SKM-1 treated with dmso at 0.1 percent for 144 hours (cell line): ENCODE results near the gene OR5K1.
A peak's percentile ranks its signal among the peaks of the same experiment; 100 is the strongest.

Experiments used
- DNase-seq: peaks from one replicate; lab custom pipeline; 2025; ENCODE audit not compliant: unreplicated experiment; lab: John Stamatoyannopoulos, UW

The OR5K1 gene

DNA sequence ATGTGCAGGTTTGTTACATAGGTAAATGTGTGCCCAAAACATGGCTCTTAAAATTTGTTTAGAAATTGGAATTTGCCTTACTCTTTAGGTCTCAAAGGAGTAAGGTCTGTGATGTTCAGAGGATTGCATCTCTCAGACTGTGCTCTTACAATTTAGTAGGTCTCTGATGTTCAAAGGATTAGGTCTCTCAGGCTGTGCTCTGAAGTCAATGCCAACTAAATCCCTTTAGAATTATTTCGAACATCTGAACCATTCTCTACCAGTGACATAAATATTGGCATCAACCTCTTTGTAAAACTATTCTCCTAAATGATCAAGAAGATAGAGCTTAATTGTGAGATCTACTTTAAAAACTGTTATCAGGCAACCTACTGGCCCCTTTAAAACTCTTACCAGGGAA lies at the start of gene OR5K1:
OR5K1 (plus strand) TSS at position 301 of the 400 bp plus-strand sequence. CDS start 6,376 bp downstream, outside the sequence.
- DNase-seq = no peak

DNA sequence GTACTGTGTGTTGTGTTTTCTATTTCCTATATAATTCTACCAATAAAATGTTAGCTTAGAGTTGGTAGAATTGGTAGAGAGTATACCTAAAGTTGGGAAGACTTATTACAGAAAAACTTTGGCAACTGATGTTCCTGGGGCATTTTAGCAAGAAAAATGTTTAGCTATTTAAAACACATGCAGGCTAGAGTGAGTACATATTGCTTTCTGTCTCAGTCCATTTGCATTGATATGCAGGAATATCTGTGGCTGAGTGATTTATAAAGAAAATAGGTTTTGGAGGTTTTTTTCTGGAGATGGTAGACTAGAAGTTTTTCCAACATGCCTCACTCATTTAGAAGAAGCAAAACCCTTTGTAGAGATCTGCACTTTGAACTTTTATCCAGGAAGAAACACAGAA lies 30.4 kb upstream of the OR5K1 start:
- DNase-seq = no peak

DNA sequence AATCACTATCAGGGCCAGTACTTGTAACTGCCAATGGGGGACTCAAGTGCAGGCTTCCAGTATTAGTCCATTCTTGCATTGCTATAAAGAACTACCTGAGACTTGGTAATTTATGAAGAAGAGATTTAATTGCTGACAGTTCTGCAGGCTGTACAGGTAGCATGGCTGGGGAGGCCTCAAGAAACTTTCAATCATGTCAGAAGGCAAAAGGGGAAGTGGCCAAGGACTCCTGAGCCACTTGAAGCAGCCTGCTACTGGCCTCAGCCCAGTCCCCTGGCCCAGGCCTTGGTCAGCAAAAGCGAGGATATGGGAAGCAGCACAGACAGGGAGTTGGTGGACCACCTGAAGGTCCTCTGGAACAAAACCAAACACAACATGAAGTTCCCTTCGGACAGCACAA lies 29.2 kb upstream of the OR5K1 start:
- no peak for DNase-seq

DNA sequence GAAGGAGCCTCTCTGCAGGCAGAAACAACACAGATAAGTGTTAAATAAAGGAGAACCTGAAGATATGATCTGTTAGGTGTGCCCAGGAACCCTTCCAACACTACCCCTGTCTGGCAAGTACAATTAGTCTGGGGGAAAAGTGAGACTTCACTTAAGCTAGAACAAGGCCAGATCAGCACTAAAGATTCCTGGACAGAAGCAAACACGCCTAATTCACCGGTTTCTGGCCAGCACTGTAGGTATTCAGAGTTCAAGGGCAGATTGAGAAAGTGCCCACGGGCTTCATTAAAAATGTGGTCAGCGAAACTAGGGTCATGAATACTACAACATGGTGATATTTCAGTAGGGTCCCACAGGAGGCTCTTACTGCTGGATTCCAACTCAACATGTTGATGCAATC lies 28.6 kb upstream of the OR5K1 start:
- DNase-seq = no peak

DNA sequence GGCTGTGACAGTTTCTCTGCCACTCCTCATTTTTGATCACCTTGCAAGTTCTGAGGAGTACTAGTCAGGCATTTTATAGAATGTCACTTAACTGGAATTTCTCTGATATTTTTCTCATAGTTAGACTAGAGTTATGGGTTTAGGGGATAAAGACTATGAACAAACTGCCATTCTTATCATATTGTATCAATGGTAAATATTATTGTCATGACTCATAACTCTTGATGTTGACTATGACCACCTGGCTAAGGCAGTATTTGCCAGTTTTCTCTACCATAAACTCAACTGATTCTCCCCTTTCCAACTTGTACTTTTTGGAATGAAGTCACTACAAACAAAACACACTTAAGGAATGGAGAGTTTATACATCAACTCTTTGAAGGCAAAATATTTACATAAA lies 22.7 kb upstream of the OR5K1 start:
- DNase-seq = no peak

DNA sequence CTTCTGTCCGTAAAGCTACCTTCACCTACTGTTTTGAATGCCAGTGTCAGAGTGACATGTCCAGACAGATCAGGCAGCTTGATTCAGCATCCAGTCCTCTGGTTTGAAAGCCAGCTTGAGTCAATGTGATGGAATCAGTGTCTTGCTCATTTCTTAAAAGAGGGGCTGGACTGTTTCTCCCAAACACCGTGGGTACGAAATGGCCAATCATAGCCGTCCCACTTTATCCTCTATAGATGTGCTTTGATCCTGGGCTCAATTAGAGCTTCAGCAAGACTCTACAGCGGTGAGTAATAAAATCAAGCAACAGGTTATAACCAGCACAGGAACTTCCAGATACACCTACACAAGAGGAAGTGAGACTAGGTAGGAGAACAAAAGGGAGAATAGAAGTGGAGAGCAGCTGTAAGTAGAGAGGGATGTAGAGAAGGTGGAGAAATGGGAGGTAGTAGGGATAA lies 17.0 kb upstream of the OR5K1 start:
- DNase-seq = no peak

DNA sequence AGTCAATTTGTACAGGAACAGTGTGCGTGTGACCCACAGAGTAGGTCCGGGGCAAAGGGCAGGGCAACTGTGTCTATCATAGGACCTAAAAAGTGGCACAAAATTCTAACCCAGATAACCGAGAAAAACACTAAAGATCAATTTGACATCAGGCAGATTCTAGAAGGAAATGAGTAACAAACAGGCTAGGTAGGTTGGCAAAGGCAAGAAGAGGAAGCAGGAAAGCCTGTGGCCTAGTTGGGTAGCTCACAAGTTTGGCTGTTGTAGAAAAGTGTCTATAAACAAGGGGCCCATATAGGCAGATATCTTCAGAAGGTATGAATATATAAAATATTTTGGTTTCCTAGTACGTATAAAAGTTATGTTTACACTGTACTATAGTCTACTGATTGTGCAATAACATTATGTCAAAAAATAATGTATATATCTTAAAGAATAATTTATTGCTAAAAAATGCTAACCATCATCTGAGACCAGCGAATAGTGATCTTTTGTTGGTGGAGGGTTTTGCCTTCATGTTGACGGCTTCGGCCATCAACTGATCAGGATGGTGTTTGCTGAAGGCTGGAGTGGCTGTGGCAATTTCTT lies 13.3 kb upstream of the OR5K1 start:
- no peak for DNase-seq

DNA sequence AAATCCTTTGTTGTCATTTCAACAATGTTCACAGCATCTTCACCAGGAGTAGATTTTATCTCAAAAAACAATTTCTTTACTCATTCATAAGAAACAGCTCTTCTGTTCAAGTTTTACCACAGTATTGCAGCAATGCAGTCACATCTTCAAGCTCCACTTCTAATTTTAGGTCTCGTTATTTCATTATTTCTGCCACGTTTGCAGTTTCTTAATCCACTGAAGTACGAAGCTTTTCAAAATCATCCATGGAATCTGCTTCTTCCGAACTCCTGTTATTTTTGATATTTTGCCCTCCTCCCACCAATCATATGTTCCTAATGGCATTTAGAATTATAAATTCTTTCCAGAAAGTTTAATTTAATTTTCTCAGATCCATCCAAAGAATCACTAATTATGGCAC lies 12.6 kb upstream of the OR5K1 start:
- no peak for DNase-seq

DNA sequence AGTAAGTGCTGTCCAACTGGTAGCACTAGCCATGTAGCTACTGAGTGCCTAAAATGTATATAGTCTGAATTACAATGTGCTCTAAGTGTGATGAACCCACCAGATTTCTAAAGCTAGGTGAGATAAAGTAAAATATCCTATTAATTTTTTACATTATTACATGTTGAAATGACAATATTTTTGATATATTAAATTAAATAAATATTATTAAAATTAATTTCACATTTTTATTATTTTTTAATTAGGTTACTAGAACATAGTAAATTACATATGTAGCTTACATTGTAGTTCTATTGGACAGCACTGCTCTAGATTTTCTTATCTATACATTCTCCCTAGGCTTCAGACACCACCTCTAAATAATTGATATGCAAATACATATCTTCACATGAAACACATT lies 9.2 kb upstream of the OR5K1 start:
- no peak for DNase-seq

DNA sequence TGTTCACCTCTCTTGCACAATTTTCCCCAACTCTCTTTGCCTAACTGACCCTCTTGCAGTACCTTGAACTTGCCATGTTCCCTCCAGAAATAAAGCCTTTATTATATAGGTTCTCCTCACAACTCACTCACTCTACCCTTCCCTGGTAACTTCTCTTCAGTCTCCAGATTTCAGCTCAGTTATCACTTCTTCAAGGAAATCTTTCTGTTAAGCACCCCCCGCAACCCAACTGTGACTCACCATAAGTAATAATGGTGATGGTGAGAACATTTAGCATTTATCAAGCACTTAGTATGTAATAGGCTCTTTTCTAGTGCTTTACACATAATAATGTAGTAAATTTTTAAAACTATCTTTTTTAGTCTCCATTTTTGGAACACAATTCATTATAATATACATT lies 8.1 kb upstream of the OR5K1 start:
- DNase-seq = no peak

DNA sequence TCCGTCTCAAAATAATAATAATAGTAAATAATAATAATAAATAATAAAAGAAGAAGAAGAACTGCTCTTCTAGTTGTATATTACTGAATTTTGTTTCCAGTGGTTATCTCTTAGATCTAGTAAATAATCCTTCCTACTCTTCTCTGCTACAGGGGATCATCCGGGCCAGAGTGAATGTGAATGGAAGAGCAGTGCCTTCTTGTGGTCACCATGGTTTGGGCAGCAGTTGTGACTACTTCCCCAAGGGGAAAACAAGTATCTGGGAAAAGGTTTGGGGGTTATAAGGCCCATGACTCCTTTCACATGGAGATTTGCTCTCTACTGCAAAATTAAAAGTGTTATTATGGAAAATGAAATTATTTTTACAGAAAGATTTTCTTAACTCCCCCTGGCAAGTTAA lies 5.5 kb upstream of the OR5K1 start:
- no peak for DNase-seq

DNA sequence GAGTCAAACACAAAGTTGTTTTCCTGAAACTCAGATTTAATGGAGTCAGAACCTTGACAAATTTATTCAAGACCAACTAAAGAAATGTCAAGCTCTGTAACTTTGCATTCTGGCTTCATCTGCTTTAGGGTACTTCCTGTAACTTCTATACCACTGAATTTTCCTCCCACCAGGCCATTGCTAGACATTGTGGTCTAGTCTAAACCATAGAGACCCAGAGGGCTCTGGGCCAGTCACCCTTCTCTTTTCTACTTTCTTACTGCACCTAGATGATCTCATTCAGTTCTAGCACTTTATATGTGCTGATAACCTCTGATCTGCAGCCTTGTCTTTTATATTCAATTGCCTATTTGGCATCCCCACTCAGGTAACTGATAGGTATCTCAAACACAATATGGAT lies 2.8 kb upstream of the OR5K1 start:
- DNase-seq = no peak

DNA sequence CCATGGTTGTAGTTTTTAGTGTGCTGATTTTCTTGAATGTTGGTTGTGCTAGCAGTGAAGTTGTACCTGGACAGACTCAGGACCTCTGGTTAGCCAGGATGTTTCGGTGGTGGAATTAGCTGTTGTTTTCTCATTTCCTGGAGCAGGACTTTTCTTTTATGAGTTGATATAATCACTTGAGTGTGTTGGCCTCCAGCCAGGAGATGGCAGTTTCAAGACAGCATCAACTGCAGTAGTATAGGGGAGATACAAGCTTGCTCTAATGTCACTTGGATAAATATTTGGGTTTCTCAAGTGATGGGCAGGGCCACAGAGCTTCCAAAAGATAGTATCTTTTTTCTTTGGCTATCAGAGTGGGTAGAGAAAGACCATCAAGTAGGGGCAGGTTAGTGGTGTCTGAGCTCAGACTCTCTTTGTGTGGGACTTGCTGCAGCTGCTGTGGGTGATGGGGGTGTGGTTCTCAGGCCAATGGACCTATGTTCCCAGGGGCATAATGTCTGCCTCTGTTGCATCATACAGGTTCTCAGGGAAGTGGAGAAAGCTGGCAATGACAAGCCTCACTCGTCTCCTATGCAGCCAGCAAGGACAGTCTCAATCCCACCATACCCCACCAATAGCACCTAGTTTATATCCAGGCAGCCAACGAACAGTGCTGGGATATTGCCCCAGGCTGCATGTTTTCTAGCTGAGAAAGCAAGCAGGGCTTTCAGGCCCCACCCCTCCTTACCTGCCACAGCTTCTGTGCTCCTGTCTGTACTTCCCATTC lies 19.9 kb downstream of the OR5K1 start:
- DNase-seq = no peak

DNA sequence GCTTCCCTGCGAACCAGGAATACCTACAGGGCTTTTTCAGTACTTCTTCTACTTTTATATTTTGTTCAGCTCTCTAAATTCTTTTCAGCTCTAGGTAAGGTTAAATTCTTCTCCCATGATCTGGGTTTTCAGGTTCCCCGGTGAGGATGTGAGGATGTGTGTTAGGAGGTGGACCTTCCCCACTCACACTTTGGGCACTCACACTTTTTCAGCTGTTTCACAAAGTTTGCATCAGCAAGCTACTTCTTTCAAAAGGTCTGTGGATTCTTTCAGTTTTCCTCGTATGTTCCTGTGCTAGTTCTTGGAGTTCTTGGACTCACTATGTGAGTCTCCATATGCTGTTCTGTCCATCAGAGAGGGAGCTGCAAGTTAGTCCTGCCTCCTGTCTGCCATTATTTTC lies 20.6 kb downstream of the OR5K1 start:
- no peak for DNase-seq

DNA sequence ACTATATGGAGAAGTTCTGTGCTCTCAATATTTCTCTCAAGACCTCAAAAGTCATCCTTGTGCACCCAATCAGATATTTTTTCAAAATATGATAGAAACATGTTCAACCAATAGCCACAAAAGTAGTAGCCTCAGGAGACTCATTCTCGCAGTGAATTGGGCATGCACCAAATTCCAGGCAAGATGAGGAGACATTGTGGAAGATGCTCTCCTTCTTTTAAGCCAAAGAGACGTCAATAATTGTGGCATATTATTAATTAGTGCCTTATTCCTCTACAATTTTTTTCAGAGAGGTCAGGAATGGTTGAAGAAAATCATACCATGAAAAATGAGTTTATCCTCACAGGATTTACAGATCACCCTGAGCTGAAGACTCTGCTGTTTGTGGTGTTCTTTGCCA lies 34.4 kb downstream of the OR5K1 start, which contains the start of gene OR5K2:
OR5K2 (plus strand) TSS at position 301 of the 400 bp plus-strand sequence; CDS start at position 301, 0 bp downstream.
- no peak for DNase-seq

DNA sequence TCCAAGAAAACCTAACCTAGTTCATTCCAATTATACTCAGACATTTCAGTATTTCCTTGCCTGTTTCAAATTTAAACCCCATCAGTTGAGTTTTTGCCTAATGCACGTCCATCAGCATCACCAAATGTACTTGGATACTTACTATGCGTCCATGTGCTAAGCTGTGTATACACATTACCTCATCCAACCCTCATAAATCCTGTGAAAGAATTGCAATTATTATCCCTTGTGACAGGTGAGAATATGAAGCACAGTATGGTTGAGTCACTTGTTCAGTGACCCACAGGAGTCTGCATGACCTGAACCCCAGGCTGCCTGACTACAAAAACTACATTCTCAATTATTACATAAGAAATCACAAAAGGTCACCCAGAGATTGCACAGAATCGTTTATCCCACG lies 37.0 kb downstream of the OR5K1 start:
- DNase-seq = no peak

DNA sequence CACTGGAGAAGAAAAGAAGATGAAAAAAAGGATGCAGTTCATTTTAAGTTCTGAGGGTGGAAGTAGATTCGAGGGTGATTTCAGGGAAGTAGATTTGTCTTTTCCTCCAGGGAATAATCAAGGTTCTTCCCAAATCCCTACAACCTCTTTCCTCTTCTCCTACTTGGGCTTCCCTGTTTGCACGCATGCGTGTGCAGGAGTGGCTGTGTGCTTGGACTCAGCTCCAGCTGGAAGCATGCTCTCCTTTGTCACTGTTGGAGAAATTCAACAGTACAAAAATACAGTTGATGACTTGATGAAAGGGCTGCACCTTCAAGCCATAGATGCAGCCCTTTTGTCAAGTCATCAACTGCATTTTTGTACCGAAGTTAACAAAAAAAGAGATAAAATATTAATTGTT lies 38.3 kb downstream of the OR5K1 start:
- no peak for DNase-seq

DNA sequence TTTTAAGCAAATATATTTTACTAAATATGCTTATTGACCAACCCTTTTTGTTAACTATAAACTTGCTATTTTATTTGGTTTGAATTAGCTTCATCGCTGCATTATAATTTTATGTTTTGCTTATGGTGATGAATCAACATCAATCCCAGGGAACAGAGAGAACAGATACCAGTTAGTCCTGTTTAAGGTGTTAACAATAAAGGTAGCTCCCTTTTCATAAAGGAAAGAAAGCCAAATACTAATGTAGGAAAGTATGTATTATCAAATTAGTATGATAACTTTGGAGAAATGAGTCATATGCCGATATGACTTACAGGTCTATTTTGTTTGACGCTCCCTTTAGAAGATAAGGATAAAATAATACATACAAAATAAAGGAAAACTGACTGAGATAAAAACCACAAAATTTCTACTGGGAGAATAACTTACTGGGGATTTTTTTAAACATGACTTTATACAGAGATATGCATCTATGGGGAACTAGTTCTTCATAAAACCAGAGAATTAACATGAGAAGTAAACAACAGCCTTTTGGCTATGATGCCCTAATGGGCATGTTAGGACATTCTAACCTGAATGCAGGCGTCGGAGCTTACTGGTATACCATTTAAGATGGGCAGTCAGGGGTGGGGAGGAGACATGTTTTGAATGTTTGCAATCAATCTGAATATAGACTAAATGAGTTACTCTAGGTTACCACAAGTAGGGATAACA lies 39.0 kb downstream of the OR5K1 start:
- no peak for DNase-seq

DNA sequence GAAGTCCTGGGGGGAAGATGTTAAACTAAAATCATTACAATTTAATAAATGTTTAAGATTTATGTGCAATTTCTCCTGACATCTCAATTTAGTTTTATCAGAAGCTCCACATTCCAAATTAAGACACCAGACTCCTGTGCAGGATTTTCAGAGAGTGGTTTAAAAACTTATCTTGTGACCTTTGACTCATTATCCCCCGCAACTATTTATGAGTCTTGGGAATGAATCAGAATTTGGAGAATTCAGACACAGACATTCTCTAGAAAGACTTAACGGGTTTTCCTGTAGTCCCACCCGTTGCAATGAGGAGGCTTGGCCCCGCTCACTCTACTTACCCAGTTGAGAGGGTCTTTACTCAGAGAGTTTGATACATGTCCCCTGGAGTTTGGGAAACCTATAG lies 41.5 kb downstream of the OR5K1 start:
- DNase-seq = no peak

DNA sequence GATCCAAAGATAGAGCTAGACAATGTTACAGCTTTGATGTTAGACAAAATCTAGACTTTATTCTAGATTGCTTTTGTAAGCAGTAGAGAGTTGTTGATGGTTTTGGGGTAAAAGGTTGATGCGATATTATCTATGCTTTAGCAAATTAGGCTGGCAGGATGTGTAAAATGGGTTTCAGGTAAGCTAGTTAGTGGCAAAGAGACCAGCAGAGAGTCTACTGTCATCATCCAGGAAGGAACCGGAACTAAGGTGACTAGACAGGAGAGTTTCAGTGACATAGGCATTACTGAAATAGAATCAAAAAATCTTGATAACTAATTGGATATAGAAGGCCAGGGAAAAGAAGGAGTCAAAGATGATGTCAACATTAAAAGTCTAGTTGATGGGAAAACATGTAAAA lies 45.6 kb downstream of the OR5K1 start:
- DNase-seq = no peak

DNA sequence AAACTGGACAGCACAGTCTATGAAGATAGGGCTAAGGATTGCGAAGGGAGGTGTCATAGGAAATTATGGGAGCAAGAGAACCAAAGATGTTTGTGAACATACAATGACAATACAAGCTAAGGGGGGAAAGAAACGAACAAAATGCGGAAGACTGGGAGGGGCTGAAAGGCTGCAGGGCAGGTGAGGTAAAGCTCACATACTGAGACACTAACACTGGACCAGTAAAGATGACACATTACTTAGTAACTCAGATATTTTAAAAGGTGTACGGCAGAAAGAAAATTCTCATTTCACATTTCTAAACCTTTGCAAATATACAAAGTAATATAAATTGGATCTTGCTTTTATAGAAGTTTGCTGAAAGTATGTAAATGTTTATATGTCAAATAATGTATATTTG lies 49.6 kb downstream of the OR5K1 start:
- no peak for DNase-seq

DNA sequence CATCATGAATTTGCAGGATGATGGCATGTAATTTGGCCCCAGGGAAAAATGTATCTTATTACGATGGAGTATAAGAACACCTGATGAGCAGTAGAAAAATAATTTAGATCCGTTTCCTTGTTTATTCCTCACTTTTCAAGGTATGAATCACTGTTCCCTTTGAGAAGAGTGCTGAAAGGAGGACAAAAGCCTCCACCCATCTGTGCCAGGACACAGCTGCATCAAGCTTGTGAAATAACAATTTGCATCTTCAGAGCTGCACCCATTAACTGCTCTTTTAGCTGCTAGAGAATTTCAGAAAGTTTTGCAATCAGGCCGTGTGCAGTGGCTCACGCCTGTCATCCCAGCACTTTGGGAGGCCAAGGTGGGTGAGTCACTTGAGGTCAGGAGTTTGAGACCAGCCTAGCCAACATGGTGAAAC lies 50.1 kb downstream of the OR5K1 start:
- DNase-seq = peak; percentile 78
